NB4 (cell line): Measurements from ENCODE around the gene ATXN2.

Experiments used
- DNase-seq: peaks from one replicate; pipeline ENCODE4 v3.0.0; 2010; ENCODE audit warnings: low read depth
- H3K4me3 ChIP-seq: one replicate; pipeline ENCODE4 v1.5.1; 2011; ENCODE audit warnings: mild to moderate bottlenecking, low read depth, low read length, moderate library complexity
- CTCF ChIP-seq: IDR thresholded peaks from one replicate; pipeline ENCODE4 v1.5.1; 2012; ENCODE audit warnings: low read depth, low read length
- MAX ChIP-seq: IDR thresholded peaks from 2 replicates; pipeline ENCODE4 v1.6.1; 2011; ENCODE audit warnings: low read depth, low read length
- MYC ChIP-seq: IDR thresholded peaks from 2 replicates; pipeline ENCODE4 v1.6.1; 2011; ENCODE audit warnings: low read depth, low read length
- POLR2A ChIP-seq: IDR thresholded peaks from 2 replicates; pipeline ENCODE4 v1.6.1; 2011; ENCODE audit warnings: mild to moderate bottlenecking; ENCODE audit not compliant: insufficient read length; ENCODE audit errors: extremely low read depth

ATXN2 gene

GRCh38 chr12:111430433-111431353 is 168.4 kb downstream of the ATXN2 start:
- peak; percentile 85 for DNase-seq
- no peak overlapping the region for H3K4me3 ChIP-seq

GRCh38 chr12:111429828-111430432 is 169.2 kb downstream of the ATXN2 start:
- no peak for TF ChIP-seq CTCF
- TF ChIP-seq POLR2A, result no peak
- no peak for TF ChIP-seq MAX
- TF ChIP-seq MYC, result no peak
- no peak for DNase-seq
- H3K4me3 ChIP-seq, result no peak overlapping the region

More at GRCh38 chr12:111430433-111431353, 168.4 kb downstream of the ATXN2 start:
- no peak for TF ChIP-seq MAX
- TF ChIP-seq MYC, result no peak

- no peak overlapping the region for H3K4me3 ChIP-seq
- peak; percentile 94 for DNase-seq
- TF ChIP-seq POLR2A, result no peak
- TF ChIP-seq MAX, result no peak; the same call in 1 of the 2 replicates
- TF ChIP-seq MYC, result no peak
- no peak for TF ChIP-seq CTCF
Measured at GRCh38 chr12:111428728-111429175, 170.4 kb downstream of the ATXN2 start.

- no peak overlapping the region for H3K4me3 ChIP-seq
- no peak for DNase-seq
- TF ChIP-seq MYC (no peak), CTCF (no peak), POLR2A (no peak), MAX (no peak)
Measured at GRCh38 chr12:111428081-111428727, 170.9 kb downstream of the ATXN2 start.

- no peak overlapping the region for H3K4me3 ChIP-seq
- no peak for DNase-seq
Measured at GRCh38 chr12:111427417-111428074, 171.6 kb downstream of the ATXN2 start.

More at GRCh38 chr12:111427417-111428074, 171.6 kb downstream of the ATXN2 start:
- TF ChIP-seq POLR2A (no peak), MAX (no peak), MYC (no peak), CTCF (no peak)
